Ramos (cell line): ENCODE results near the gene NTSR1.

Experiments
- in situ Hi-C: fragments of 300-500 bp; cut with MboI; formaldehyde crosslinking; loops from one replicate; pipeline ENCODE4 v1.14.3; 2022; ENCODE audit warnings: low sequenced_read_pairs; ENCODE audit not compliant: unreplicated experiment

The NTSR1 gene

DNA sequence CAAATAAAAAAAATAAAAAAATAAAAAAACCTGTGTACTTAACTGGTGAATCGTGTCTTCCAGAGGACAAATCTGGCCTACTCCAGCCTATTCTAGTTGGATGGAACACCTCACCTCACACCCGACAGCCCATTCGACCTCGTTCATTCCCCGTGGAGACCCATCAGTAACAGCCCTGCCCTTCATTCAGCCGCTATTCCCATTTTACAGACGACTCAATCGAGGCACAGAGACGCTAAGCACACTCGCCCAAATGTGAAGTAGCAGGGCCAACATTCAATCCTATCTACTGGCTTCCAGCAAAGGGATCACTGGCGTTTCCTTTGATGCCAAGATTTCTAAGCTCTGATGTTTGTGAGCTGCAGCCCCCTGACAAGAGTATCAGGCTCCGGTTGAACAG lies 1.8 kb upstream of the NTSR1 start:
- in situ Hi-C loops = no loop called here

DNA sequence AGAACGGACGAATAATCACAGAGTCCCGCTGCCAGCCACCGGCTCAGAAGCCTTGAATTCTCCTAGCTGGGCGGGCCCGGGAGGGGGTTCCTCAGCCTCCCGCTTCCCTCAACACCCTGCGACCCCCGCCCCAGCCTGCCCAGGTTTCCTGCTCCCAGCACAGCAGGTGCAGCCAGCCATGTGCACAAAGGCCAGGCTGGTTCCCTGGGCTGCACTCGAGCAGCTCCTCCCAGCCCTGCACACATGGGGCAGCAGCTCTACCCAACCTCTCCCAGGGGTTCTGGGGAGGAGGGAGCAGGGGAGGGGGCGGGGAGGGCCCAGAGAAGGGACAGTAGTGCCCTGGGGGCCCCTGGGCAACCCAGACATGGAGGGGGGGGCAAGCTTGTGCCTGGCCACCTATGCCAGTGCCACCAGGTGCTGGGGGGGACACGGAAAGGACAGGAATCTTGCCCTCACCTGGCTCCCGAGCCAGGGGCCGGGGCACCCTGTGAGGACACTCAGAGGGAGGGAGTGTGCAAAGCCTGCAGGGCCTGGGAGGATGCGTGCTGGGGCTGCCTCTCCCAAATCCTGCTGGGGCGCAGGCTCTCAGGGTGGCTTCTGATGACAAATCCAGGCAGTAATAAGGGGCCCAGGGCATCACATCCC lies 1.2 kb upstream of the NTSR1 start:
- in situ Hi-C loops = no loop called here

DNA sequence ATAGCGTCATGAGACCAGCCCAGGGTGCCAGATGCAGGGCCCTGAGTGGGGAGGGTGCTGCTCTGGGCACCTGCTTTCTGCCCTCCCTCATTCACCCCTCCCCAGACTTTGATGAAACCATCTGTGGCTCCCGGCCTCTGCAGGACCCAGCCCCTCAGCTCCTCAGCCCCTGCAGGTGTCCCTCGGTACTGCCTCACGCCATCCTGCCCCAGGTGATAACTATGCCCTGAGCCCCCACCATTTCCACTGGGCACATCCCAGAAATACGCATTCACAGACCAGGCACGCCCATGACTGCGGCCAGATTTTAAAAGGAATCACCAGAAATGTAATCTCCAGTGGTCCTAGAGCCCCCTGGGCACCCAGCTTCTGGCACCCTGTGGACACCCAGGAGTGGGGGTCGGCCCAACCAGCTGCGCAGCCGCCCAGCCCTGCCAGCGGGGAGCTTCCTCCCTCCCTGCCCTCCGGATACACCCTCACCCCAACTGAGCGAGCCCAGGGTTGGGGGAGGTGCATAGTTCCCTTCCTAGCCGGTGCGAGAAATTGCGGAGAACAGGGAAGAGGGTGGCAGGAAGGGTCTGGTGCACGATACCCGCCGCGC lies 615 bp upstream of the NTSR1 start:
- in situ Hi-C loops = no loop called here

DNA sequence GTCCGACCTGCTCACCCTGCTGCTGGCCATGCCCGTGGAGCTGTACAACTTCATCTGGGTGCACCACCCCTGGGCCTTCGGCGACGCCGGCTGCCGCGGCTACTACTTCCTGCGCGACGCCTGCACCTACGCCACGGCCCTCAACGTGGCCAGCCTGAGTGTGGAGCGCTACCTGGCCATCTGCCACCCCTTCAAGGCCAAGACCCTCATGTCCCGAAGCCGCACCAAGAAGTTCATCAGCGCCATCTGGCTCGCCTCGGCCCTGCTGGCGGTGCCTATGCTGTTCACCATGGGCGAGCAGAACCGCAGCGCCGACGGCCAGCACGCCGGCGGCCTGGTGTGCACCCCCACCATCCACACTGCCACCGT lies 885 bp downstream of the NTSR1 start:
- in situ Hi-C loops = no loop called here

DNA sequence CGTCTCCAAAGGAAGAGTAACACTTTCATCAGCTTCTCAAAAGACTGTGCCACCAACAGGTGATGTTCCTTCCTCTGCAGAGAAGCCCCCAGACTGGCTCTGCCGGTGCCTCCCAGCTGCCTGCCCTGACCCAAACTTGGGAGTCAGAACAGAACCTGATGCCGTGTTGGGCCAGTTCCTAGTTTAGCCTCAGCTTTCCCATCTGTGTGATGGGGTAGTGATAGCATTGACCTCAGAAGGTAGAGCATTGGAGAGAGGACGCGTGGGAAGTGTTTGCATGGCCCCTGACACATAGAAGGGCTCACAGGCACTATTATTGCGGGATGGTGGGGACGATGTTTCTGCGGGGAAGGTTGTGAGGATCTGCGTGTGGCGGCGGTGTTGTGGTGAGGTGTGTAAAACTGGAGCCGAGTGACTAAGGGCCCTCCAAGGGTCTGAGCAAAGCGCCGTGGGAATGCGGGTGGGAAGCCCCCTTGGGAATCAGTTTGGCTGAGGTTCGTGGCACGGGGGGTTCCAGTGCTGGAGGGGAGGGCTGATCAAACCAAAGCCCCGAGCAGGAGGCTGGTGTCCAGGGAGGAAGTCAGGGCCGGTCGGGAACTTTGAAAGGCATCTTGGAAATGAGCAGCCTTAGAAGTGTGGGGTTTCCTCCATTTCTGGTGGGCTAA lies 1.7 kb downstream of the NTSR1 start:
- in situ Hi-C loops = no loop called here

DNA sequence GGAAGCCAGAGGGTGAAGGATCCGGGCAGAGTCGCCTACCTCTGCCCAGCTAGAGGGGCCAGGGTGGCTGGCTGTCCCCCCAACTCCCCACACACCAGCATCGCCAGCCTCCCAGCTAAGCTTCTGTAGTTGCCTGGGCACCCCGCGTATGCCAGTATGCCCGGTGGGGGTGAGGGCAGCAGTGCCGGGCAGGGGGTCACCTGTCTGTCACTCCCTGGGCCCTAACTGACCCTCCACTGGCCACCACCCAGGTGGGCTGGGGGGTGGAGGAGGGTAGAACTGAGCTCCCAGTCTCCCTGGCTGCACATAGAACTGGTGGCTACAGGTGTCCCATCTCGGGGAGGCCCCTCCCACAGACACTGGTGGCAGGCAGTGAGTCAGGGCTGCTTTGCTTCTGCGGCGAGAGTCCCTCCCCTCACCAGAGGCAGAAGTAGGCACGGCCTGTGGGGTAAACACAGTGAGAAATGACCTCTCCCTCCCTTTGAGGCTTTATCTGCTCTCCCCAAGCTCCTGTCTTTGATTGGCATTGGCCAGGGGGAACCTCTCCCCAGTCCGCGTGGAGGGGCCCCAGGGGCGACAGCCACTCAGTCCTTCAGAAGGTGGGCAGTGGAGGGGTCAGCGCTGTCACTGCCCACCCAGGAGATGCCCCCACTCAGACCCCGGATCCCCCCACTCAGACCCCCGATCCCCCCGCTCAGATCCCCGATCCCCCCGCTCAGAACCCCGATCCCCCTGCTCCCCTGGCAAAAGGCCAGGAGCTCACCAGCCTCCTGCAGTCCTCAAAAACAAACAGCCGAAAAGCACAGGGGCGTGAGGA lies 2.5 kb downstream of the NTSR1 start:
- in situ Hi-C loops = no loop called here

DNA sequence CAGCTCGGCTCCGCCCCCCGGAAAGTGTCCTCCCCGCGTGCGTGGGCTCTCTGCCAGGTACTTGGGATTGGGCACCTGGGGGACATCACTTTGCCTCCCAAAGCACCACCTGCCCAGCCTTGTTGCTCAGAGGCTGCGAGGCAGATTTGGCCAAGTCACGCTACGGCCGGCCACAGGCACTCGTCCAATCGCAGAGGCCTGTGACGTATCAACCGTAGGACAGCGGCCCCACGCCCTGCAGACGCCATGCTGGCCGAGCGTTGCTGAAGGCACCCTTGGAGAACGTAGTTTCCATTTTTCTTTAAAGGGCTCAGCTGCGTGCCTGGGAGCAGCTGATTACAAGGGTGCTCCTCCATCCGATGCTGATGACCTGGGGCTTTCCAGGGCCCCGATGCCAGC lies 3.1 kb downstream of the NTSR1 start:
- in situ Hi-C loops = no loop called here

DNA sequence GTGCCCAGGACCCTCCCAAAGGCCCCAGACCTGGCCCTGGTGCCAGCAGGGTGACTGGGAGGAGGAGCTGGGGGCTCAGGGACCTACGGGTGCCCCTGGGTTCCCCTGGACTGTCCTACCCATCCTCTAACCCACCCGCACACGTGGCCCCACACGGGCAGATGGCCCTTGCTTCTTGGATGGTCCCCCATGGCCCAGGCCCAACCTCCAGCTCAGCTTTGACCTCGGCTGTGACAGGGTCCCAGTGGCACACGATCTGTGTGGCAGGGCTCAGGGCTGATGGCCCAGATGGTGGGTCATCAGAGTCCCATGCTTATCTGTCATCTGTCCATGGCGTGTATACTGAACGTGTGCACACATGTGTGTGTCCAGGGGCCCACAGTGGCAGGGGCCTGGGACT lies 4.0 kb downstream of the NTSR1 start:
- in situ Hi-C loops = no loop called here

DNA sequence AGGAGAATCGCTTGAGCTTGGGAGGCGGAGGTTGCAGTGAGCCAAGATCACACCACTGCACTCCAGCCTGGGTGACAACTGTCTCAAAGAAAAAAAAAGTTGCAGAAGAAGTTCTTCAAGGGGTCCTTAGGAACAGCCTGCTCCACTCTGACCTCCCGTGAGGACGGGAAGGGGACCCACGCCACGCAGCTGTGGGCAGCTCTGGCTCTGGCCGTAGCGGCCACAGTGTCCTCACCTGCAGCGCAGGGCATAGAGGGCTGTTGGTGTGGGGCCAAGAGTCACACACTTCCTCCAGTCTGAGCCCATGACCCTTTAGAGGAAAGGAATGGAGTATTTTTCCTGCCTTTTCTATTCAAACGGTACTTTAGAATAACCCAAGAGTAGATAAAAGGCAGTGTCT lies 5.4 kb downstream of the NTSR1 start:
- in situ Hi-C loops = no loop called here

DNA sequence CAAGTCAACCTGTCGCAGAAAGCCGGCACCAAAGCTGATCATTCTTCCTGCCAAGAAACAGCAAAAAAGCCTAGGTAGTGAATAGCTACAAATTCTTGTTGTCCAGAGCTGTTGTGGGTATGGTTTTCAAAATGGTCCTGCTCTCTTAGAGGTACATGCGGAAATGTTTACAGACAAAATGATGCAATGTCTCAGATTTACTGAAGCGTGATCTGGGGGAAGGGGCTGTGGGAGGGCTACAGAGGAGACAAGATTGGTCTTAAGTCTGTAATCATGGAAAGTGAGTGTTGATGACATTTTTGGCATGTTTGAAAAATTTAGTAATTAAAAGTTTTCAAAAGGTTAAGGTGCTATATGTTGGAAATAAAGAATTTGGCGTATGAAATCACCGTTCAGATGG lies 6.2 kb downstream of the NTSR1 start:
- in situ Hi-C loops = no loop called here

DNA sequence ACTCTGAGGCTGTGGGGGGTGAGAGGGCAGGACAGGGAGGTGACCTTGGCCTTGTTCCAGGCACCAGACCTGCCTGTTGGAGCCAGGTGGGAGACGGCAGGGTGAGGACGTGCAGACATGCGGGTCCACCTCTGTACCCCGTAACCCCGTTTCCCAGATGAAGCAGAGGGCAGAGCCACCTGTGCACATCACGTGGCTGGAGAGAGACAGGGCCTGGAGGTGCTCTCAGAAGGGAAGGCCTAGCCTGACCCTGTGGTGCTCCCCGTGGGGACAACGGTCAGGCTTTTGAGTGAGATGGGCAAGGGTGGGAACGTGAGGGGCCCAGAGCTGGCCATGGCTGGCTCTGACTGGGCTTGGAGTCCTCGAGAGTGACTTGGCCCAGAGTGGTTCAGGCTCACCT lies 6.6 kb downstream of the NTSR1 start:
- in situ Hi-C loops = no loop called here

DNA sequence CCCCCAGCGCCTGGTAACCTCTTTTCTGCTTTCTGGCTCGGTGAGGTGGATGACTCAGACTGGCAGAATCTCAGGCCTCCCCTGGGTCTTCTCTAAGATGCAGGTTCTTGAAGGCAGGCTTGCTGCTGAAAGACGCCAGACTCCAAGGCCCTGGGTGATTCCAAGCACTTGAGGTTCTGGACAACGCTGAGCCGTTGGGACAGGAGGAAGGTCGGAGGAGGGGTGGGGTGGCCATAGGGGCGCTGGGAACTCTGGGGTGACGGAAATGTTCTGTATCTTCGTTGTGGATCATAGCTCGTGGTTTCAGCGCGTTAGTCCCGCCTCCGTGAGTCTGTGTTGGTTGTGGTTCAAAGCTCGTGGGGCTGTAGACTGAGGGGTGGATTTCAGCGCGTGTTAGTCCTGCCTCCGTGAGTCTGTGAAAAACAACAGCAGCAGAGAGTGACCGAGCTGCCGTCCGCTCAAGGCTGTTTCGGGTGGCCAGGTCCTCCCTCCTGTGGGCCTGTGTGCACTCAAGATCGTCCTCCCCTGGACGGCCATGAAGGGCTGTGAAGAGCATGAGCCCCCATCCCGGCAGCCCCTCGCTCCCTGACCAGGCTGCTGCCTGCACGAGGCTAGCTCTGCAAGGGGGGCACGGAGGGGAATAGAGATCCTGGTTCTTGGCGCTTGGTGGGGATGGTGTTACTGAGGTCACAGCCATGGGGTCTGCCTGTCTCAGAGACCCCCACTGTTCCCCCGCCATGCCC lies 7.7 kb downstream of the NTSR1 start:
- in situ Hi-C loops = no loop called here

DNA sequence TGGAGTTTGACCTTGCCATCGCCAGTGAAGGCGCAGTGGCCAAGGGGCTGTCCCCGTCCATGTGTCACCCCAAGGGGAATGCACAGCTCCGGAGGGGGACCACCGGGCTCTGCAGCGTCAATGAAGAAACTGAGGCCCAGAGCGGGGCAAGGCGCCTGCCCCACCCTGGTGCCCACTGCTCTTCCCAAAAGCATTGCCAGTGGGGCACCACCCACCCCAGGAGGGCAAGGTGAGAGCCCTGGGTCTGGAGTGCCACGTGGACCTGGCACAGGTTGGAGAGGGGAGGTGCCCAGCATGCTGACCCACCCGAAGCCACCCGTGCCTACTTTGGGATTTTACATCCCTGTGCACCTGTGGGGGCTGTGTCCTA lies 8.3 kb downstream of the NTSR1 start:
- in situ Hi-C loops = no loop called here

DNA sequence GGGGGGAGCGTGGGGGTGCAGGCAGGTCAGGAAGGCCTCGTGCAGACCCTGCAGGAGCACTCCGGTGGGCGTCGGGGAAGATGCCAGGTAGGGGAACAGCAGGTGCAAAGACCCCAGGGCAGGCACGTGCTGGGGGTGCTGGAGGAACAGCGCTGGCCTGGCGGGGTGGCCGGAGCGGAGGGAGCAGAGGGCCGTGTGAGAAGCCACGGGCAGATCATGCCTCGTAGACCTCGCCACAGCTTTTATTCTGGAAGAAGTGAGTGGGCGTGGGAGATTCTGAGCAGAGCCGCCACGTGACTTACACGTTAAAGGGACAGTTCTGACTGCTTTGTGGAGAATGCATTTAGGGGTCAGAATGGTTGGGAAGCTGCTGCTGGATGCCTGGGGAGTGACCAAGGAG lies 9.3 kb downstream of the NTSR1 start:
- in situ Hi-C loops = no loop called here

DNA sequence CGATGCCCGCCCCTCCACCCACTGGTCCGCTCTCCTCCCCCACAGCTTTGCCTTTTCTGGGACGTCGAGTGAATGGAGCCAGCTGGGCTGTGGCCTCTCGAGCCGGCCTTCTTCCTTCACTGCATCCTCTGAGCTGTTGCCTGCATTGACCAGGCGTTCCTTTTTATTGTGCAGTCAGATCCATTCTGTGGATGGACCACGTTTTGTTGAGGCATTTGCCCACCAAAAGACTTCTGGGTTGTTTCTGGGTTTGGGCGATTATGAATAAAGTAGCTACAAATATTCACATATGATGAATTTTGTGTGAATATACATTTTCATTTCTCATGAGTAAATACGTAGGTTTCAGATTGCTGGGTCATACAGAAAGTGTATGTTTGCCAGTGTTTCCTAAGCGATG lies 9.9 kb downstream of the NTSR1 start:
- in situ Hi-C loops = no loop called here

DNA sequence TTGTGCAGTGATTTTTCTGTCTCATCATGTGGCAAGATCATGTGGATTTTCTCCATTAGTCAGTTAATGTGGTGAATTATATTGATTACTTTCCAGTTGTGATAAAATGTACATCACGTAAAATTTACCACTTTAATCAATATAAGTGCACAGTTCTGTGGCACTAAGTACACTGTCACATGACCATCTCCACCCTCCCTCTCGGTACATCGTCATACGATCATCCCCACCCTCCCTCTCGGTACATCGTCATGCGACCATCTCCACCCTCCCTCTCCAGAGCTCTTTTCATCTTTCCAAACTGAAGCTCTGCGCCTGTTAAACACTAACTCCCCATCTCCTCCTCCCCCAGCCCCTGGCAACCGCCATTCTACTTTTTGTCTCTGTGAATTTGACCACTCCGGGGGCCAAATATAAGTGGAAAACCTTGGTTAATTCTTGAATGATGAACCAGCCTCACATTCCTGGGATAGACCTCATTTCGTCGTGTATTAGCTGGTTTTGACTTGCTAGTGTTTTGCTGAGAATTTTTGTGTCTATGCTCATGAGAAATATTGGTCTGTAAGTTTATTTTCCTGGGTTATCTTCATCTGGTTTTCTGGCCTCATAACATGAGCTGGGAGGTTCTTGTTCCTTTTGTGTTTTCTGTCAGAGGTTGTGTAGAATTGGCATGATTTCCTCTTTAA lies 10.8 kb downstream of the NTSR1 start:
- in situ Hi-C loops = no loop called here

DNA sequence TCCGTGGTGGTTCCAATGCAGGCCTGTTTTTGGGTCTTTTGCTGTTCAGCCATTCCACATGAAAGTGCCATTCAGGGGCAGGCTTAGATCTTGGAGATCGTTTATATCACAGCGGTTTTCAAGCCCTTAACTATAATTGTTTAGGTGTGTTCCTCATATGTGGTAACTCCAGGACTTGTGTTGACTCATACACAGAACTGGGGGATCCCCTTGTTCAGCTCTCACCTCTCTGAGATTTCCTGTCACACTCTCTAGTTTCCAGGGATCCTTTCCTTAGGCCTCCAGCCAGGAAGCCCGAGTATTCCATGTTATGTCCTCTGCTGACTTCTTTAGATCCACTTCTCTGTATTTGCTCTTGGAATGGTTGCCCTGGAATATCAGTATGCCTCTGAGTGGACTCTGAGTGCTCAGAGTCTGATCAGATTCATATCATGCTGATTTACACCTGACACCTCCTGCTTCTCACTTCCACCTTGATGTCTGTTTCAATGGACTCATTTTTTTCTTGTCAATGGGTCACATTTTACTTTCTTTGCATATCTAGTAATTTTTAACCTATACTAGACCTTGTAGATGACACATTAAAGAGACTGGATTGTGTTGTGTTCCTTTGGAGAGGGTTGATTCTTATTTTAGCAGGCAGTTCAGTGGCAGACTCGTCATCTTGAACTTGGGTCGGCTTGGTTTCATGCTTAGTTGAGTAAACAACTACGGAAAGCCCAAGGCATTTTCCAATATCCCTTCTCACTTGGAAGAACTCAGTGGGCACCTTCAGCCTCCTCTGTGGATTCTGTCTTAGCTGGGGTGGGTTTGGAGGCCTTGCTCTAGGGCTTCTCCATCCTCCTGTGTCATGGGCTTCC lies 13.1 kb downstream of the NTSR1 start:
- in situ Hi-C loops = no loop called here

DNA sequence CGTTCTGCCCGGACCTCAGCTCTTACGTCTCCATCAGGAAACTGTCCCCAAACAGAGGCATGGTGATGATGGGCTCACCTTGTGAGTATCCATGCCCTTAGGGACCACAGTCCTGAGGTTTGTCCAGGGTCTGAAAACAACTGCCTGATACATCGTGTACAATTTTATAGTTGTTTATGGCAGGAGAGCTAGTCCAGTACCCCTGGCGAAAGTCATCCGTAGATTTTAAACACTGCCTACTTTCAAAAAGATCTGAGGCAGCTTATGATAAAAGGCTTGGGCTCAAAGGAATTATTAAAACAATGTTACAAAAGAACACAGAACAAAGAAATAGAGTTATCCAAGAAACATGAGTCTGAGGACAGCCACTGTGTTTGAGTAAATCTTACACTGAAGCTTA lies 14.0 kb downstream of the NTSR1 start:
- in situ Hi-C loops = no loop called here

DNA sequence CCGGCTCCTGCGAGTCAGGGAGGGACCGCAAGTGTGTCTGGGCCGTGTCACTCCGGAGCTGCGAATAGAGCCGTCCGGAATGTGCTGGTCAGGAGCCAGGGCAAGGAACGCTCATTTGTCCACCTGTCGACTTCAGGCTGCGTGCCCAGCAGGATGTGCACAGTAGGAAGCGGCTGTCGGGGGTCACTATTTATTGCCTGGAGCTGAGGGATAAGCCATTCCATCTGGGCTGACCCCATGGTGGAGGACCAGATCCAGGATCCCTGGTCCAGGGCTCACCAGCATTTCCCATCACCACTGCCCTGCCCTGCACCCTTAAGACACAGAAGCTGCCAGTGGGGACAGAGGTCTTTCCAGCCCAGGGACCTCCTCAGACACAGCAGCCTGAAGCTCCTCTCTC lies 14.7 kb downstream of the NTSR1 start:
- in situ Hi-C loops = no loop called here
